ENCODE results near the gene NPSR1. TPM values are rescaled to one million over a fixed set of nuclear protein-coding genes. Genes with fewer than 3 reads are reported as not detected.
"Not testable (repeated sequence)": the region's sequence is repeated elsewhere in the genome, so short reads cannot be mapped to it uniquely, and the experiment has no call there.

Gene NPSR1, protein sequence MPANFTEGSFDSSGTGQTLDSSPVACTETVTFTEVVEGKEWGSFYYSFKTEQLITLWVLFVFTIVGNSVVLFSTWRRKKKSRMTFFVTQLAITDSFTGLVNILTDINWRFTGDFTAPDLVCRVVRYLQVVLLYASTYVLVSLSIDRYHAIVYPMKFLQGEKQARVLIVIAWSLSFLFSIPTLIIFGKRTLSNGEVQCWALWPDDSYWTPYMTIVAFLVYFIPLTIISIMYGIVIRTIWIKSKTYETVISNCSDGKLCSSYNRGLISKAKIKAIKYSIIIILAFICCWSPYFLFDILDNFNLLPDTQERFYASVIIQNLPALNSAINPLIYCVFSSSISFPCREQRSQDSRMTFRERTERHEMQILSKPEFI
- not detected in 2 replicates for total RNA-seq (2014; rRNA removed; shearing (Covaris generic))

DNA sequence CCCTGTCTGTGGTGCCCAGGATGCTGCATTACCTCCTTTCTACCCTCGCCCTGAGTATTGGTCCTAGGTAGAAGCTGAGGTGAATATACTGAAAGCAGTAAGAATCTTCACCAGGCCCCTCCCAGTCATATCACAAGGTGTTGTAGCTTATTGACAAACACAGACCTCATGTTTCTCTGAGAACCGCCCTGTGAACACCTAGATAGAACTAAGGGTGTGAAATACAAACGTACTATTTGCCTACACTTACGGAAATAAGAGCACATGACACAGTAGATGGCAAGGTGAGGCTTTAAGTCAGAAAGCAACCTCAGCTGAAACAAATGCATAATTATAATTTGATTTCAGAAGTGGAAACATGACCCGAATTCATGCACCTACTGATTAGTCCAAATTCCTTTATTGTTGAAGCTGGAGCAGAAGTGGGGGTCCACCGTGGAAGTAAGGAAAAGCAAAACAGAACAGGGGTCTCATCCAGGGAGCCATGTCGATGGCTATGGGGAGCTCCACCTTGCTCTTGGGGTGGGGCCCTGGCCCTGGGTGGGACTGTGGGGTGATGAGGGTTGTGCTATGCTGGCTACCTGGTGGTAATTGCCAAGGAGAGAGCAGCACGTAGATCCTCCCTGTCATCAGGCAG lies at the start of gene NPSR1:
Gene NPSR1 (plus strand): TSS at position 587 of the 637 bp plus-strand sequence. CDS start 195 bp downstream, outside the sequence.
- in situ Hi-C loops (cut with HindIII; ENCODE audit: low sequenced_read_pairs), result no loop called here
- no peak for DNase-seq (ENCODE audit: low spot score)

DNA sequence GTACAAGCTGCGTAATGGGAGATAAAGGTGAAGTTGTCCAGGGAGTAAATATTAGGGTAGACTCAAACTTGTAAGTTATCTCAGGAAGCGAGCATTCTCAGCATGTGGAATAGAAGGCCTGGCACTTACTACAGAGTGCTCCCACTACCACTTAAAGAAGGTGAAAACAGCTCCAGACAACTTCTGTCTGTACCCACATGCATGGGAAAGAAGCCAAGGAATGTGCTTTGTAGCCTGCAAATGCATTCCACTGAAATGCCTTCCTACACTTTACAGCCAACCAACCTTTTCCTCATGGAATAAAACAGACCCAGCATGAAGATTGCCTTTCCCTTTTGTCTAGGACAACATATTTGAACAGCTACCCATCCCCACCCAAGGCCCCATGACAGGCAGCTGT lies 45.4 kb upstream of the NPSR1 start:
- in situ Hi-C loops (cut with HindIII; ENCODE audit: low sequenced_read_pairs), result no loop called here
- no peak for DNase-seq (ENCODE audit: low spot score)

DNA sequence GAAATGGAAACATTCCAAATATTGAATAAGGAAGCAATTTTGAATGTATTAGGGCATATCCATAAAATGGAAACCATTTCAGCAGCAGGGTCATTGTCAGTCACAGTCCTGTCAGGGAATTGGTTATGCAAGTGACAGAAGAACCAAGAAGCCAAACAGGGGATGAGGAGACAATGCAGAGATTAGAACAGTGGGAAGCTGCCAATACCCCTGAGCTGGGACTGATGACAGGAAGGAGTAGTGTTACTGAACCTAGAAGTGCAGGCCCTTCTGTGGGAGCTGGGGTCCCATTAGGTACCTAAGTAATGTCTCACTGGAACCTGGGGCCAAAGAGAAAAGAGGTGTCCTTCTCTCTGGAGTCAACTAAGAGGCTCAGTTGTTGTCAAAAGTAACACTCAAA lies 37.6 kb upstream of the NPSR1 start:
- in situ Hi-C loops (cut with HindIII; ENCODE audit: low sequenced_read_pairs), result no loop called here
- DNase-seq (ENCODE audit: low spot score), result no peak

DNA sequence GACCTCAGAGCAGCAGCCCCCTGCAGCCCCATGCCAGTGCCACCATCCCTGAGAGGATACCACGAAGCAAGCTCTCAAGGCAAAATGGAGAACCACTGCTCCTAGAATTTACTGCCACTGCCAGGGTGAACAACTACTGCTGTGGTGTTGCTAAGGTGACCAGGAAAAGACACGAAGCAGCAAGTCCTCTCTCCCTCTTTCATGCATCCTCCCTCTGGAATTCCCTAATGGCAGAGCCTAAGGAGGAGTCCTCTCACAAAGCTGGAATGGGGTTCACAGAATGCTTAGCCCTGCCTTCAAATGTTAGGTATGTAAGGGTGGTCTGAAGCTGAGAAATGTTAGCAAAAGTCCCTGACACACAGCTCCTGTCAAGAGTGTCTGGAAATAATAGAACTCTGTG lies 35.8 kb upstream of the NPSR1 start:
- DNase-seq (ENCODE audit: low spot score), result no peak
- in situ Hi-C loops (cut with HindIII; ENCODE audit: low sequenced_read_pairs), result no loop called here

DNA sequence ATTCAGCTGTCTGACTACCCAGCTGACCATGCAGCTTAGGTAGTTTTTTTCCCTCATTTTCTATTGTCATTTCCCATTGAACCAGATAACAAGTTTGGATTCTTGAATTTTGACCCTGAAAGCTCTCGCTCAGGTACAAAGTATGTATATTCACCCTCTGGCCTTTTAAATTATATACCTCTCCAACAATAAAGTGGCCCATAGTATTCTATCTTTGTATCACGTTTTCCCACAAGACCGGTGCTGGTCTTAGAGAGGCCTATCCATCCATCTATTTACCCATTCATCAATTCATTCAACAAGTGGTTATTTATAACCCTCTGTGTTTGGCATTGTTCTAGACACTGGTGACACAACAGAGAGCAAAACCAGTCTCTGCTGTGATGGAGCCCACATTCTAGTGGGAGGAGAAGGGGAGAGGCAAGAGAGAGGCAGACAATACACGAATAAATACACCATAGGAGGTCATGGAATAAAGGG lies 35.2 kb upstream of the NPSR1 start:
- in situ Hi-C loops (cut with HindIII; ENCODE audit: low sequenced_read_pairs), result no loop called here
- DNase-seq (ENCODE audit: low spot score), result no peak

DNA sequence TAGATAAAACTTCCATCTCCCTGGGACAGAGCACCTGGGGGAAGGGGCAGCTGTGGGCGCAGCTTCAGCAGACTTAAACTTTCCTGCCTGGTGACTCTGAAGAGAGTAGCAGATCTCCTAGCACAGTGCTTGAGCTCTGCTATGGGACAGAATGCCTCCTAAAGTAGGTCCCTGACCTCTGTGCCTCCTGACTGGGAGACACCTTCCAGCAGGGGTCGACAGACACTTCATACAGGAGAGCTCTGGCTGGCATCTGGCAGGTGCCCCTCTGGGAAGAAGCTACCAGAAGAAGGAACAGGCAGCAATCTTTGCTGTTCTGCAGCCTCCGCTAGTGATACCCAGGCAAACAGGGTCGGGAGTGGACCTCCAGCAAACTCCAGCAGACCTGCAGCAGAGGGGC lies 29.4 kb upstream of the NPSR1 start:
- in situ Hi-C loops (cut with HindIII; ENCODE audit: low sequenced_read_pairs); DNase-seq (ENCODE audit: low spot score): not testable (repeated sequence)

DNA sequence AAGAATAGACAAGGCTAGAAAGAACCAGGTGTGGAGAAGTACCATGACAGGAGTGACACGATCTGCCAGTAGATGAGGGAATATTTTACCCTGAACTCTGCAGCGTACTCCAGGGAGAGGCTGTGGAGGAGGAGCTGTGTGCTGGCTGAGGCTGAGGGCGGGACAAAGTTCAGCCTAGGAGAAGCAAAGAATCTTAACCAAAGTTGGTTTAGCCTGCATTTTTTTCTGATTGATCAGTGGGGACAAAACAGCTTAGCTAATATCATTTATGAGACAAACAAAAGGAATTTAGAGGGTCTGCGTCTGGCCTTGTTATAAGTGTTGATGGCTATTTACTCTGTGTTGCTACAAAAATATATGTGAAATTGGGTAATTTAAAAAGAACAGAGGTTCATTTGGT lies 5.2 kb upstream of the NPSR1 start:
- DNase-seq (ENCODE audit: low spot score), result no peak
- in situ Hi-C loops (cut with HindIII; ENCODE audit: low sequenced_read_pairs), result no loop called here

DNA sequence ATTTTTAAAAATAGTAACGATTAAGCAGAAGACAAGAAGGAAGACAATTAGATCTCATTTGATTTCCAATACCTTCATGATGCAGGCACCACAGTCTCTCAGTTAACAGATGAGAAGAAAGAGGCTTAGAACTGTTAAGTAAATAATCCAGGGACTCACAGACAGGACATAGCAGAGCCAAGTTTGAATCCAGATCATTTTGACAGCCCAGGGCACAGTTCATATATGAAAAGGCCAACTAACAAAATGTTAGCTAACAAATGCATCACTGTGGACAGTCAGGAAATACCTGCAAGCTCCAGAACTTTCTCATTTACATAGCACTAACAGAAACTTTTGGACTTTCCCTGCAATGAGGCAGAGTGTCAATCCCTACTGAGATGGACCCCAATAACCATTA lies 4.2 kb upstream of the NPSR1 start:
- no peak for DNase-seq (ENCODE audit: low spot score)
- in situ Hi-C loops (cut with HindIII; ENCODE audit: low sequenced_read_pairs), result no loop called here

DNA sequence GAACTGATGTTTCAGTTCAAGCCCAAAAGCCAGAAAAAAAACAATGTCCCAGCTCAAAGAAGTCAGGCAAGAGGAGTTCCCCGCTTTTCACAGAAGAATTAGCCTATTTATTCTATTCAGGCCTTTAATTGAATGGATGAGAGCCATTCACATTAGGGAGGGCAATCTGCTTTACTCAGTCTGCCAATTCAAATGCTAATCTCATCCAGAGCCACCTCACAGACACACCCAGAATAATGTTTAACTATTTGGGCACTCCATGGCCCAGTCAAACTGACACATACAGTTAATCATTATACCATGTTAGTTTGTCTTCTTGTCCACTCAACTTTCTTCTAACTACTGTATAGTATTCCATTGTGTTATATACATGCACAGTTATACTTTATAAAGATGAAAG lies 2.6 kb upstream of the NPSR1 start:
- DNase-seq (ENCODE audit: low spot score), result peak; percentile 39
- in situ Hi-C loops (cut with HindIII; ENCODE audit: low sequenced_read_pairs), result no loop called here

DNA sequence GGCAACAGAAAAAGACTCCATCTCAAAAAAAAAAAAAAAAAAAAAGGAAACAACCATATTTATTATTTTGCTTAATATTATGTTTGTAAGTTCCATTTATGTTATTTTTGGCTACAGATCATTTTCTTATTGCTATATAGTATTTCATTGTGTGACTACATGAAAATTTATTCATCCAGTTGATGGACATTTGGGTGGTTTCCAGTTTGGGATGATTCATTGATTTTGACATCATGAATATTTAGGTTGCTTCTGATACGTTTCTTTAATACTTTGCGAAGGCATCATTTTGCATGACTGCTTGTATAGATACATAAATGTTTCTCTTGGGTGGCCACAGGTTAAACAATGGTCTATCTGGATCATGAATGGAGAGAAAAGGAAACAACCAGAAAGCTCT lies 2.0 kb upstream of the NPSR1 start:
- no peak for DNase-seq (ENCODE audit: low spot score)
- in situ Hi-C loops (cut with HindIII; ENCODE audit: low sequenced_read_pairs), result no loop called here

DNA sequence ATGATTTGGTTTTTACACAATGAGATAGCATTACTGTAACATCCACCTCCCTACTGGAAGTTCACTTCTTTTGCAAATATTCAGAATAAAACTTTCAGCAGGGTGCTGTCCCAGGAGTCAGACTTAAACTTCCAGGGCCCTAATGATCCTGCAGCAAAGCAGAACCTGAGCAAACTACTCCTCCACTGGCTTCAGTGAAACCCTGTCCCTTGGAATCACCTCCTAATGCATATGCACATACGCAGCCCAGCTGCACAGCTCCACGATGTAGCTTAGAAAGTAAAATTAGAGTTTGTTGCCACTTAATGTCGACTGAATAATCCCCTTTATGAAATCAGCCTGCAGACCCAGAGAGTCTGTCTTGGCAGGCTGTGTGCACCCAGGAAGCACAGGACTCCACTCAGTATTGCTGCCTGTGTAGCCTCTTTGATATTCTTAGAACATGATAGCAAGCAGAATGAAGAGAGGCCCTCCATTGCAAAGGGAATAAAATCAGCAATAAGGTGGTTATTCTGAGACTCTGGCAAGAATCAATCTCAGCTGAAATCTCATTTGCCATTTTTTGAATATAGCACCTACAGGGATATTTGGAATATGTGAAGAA lies 1.6 kb downstream of the NPSR1 start:
- no peak for DNase-seq (ENCODE audit: low spot score)
- in situ Hi-C loops (cut with HindIII; ENCODE audit: low sequenced_read_pairs), result no loop called here

DNA sequence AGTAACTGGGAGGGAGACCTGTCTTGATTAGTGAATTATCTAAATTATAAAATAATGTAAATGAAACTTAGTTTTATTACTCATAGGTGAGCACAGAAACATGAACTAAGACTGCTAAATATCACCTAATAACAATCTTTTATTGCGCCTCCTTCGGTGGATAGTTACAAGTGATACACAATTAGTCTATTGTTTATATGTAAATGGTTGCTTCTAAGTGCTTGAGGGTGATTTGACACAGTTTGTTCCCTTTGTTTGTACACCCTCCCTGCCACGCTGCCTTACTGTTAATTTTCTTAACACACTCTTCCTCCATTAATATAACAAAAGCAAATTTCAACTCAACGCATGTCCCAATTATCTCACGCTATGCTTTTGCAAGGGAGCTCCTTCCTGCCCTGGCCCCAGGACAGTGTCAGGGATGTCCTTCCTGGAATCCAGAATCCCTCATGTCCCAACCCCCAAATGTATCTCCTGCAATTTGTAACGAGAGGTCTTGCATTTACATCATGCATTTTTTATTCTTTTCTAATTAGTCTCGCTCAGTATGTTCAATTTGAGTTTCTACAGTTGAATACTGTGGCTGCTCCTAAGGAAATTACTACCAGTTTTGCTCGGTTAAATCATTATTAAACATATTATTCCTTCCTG lies 4.2 kb downstream of the NPSR1 start:
- in situ Hi-C loops (cut with HindIII; ENCODE audit: low sequenced_read_pairs), result no loop called here
- DNase-seq (ENCODE audit: low spot score), result no peak

DNA sequence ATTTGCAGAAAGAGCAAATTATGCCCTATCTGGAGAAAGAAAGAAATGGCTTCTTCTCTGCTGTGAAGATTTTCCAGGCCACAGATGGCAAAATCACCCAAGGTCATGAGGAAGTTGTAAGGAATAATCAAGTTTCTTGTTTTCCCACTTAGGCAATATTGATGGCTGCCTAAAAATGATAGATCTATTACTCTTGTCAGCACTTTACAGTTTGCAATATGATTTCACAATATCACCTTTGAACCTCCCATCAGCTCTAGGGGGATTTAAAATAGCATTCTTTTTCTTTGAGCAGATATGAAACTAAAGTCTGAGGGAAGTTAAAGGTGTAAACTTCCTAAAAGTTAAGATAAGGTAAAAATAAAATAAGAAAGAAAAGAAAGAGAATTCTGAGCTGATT lies 6.7 kb downstream of the NPSR1 start:
- no peak for DNase-seq (ENCODE audit: low spot score)
- in situ Hi-C loops (cut with HindIII; ENCODE audit: low sequenced_read_pairs), result no loop called here

DNA sequence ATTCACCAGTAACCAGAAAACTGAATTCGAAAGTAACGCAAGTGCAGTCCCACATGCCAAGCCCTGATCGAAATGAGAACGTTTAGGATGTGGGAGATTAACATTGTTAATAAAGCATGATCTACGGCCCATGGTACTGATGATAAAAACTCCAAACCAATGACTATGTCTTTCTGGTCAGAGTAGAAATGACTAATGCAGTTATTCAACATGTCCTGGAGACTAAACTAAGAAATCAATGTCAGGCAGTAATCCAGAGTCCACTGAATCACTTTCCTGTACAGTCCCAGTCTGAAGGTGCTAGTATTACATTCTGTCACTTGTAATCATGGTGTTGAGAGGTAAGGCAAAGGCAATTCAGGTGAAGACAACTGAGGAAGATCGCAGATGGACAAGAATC lies 14.4 kb downstream of the NPSR1 start:
- in situ Hi-C loops (cut with HindIII; ENCODE audit: low sequenced_read_pairs), result no loop called here
- DNase-seq (ENCODE audit: low spot score), result no peak

DNA sequence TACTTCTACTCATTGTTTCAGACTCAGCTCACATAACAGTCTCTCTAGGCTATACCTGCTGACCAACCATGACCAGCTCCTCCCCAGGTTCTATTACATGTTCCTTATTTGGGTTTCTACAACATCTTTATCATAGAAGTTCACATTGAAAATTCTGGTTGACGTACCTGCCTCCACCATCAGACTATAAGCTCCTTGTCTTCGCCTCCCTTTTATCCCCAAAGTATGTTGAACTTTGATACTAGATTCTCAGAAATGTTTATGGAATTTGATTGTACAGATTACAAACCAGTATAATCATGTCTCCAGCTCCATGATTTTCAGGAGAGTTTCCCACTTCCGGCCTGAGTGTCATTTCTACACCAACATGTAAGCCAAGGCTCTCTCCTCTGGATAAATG lies 15.0 kb downstream of the NPSR1 start:
- in situ Hi-C loops (cut with HindIII; ENCODE audit: low sequenced_read_pairs), result no loop called here
- no peak for DNase-seq (ENCODE audit: low spot score)

DNA sequence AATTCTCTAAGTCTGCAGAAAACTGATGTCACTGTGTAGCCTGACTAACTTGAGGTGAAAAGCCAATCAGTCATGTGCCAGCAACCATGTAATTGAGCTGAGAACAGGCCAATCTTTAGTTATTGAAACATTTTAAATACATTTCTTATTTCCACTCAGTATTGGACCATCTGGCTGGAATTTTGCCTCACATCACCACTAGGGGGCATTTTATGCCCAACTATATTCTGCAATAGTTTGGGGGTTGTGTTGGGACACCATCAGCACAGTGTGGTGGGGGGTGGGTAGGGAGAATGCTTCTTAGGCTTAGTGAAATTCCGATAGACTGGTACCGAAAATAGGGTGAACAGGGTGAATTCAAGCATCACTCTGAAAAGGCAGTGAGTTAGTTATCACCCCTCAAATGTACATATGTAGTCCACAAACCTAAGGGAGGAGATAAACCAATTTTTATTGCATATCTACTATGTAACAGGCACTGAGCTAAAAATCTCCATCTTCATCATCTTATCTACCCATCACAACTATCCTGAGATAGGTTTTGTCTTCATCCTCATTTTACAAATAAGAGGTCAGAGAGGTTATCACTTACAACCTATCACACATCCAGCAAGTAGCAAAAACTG lies 17.8 kb downstream of the NPSR1 start:
- in situ Hi-C loops (cut with HindIII; ENCODE audit: low sequenced_read_pairs), result no loop called here

DNA sequence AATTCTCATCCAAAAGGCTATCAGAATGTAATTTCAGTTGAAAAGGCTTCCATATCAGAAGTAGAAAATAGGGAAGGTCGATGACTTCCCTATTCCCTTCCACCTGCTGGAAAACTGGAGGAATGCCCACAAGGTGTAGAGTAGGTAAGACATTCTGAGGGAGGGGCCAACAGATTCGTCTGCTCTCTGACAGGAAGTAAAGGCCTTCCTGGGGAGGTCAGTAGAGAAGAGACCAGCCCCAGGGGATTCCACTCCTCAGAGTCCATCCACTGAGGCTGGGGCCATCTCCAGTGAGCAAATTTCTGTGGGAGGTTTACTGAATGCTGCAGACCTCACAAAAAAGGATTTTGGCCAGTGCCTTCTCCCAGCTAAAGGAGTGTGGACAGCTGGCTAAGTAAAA lies 19.5 kb downstream of the NPSR1 start:
- in situ Hi-C loops (cut with HindIII; ENCODE audit: low sequenced_read_pairs), result no loop called here

More for the DNA sequence above, 17.8 kb downstream of the NPSR1 start:
- DNase-seq (ENCODE audit: low spot score), result peak; percentile 55

DNA sequence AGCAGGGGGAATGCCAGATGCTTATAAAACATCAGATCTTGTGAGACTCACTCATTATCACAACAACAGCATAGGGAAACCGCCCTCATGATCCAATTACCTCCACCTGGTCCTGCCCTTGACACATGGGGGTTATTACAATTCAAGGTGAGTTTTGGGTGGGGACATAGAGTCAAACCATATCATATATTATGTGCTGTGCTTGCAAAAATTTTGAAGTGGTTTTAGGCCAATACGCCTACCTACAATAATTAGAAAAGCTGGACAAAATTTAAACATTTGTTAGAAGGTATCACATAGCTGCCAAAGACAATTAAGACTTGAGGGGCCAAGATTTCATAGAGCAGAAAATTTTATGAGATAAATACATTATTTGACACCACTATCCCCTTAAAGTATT lies 29.5 kb downstream of the NPSR1 start:
- no peak for DNase-seq (ENCODE audit: low spot score)
- in situ Hi-C loops (cut with HindIII; ENCODE audit: low sequenced_read_pairs), result no loop called here

More for the DNA sequence above, 19.5 kb downstream of the NPSR1 start:
- no peak for DNase-seq (ENCODE audit: low spot score)

DNA sequence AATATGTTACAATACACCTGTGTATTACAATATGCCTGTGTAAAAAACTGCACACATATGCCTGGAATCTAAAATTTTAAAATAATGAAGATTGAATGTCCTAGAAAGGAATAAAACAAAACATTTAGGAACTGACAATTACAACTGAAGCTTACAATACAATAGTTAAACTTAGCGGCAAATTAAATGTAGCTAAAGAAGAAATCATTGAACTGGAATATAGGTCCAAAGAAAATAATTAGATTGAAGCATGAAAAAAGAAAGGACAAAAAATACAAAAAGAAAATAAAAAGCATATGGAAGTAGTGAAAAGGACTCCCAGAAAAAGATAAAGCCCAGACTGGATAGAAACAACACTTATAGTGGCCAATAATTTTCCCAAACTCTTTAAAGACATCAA lies 38.4 kb downstream of the NPSR1 start:
- DNase-seq (ENCODE audit: low spot score), result no peak
- in situ Hi-C loops (cut with HindIII; ENCODE audit: low sequenced_read_pairs), result no loop called here
